GM19438 (cell line): ENCODE measurements around the gene GTPBP1.

Experiments used
- ATAC-seq: cut with Tn5 transposase; IDR thresholded peaks from one replicate; pipeline ENCODE4 v1.9.1; 2021; ENCODE audit warnings: low read depth; ENCODE audit not compliant: unreplicated experiment

Gene GTPBP1

DNA sequence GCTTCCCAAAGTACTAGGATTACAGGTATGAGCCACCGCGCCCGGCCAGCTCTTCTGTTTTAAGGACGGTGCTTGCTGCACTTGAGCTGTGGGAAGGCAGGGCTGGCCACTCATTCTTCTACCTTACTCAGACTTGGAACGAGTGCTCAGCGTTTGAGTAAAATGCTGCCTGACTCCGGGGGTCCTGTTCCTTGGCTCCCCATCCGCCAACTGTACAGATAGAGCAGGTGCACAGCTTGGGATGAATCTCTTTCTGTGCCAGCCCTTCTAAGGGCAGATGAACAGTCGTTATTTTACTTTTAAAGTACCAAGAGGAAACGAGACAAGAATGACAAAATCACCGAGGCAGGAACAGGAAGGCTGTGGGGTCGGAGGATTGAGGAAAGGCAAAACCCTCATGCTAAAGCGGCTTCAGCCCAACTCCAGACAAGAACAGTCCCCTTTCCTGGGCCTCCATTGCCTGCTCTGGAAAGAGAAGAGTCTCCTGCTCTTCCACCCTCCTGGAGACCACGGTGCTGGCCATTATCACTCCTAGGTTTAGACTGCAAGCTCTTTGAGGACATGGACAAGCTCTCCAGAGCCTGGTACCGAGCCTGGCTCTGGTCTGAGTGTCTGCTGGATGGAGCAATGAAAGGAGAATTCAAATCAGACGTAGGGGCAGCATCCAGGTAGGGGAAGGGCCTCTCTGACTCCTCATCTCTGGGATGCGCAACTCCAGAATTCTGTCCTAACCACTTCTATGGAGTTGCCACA lies 51.1 kb downstream of the GTPBP1 start:
- ATAC-seq = no peak

DNA sequence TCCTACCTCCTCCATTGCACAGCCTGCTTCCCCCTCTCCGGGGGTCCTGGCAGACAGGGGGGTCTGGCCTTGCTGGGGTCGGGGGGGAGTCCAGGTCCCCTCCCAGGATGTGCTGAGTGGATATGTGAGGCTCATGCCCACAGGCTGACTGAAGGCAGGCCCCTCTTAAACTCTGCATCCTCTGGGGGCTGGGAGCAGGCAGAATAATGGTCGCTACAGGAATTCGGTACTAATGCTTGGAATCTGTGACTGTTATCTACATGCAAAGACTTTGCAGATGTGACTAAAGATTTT lies 51.7 kb downstream of the GTPBP1 start:
- ATAC-seq = no peak

DNA sequence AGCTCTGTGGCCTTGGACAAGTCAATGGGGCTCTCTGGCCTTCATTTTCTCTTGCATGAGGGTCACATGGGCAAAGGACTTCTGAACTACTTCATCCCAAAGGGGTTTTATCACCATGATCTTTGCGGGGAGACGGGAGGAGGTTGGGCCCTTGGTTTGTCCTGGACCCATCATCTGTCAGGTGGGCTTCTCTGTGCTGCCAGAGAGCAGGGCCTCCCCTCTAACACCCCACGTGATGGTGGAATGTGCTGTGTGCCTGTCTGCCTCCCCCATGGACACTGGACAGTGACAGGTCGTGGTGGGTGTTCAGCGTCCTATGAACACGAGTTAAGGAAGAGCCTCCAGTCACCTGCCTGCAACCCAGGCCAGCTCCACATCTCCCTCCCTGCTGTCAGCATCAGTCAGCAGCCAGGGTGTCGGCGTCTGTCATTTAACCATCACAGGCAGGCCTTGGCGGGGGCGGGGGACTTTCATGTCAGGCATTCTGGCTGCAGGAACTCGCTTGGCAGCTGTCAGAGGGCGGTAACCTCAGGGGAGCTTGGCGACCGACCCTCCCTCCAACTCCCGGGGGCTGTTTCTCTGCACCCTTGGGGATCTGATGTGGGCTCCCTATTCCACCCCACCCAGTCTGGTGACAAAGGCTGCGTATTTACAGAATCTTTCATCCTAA lies 52.7 kb downstream of the GTPBP1 start:
- ATAC-seq = no peak

DNA sequence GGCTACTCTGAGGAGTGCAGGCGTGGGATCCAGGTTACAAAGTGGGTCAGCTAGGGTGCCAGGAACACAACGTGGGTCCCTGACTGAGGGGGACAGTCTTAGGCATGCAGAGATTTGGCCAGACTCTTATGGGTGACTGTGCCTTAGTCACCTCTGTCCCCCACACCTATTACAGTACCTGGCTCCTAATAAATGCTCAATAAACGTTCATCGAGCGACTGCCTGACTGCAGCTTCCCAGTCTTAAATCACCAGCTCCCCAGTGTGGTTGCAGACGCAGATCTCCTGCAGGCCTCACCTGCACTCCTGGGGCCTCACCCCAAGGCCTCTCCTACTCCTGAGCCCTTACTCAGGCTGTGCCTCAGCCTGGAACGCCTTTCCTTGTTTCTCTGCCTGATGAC lies 53.3 kb downstream of the GTPBP1 start:
- no peak for ATAC-seq

DNA sequence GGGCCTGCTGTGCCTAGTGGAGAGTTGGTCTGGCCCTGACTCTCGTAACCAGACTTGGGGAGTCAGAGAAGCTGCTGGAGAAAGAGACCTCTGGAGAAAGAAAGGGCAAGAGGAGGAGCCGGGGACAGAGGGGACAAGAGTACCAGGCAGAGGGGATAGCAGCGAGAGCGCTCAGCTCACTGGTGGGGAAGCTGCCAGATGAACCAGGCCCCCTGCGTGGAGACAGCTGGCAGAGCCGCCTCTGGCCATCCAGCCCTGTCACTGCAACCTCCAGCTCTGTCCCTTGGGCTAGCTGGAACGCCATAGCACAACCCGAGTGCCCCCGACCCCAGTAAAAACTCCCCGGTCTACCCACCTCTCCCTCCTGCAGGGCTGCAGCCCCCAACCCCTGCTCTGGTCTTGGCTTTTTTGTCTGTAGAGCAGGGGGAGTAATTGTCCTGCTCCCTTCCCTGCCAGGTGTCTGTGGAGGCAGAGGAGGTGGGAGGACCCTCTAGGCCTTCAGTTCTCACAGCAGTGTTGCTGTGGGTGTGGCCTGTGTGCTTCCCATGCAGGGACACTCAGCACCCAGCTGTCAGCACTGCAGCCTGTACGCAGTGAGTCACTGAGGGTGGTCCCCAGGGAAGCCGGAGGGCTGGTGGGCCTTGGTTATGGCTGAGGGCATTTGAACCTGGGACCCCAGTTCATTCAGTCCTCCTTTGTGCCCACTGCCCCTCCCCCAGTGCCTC lies 54.9 kb downstream of the GTPBP1 start:
- ATAC-seq = no peak

DNA sequence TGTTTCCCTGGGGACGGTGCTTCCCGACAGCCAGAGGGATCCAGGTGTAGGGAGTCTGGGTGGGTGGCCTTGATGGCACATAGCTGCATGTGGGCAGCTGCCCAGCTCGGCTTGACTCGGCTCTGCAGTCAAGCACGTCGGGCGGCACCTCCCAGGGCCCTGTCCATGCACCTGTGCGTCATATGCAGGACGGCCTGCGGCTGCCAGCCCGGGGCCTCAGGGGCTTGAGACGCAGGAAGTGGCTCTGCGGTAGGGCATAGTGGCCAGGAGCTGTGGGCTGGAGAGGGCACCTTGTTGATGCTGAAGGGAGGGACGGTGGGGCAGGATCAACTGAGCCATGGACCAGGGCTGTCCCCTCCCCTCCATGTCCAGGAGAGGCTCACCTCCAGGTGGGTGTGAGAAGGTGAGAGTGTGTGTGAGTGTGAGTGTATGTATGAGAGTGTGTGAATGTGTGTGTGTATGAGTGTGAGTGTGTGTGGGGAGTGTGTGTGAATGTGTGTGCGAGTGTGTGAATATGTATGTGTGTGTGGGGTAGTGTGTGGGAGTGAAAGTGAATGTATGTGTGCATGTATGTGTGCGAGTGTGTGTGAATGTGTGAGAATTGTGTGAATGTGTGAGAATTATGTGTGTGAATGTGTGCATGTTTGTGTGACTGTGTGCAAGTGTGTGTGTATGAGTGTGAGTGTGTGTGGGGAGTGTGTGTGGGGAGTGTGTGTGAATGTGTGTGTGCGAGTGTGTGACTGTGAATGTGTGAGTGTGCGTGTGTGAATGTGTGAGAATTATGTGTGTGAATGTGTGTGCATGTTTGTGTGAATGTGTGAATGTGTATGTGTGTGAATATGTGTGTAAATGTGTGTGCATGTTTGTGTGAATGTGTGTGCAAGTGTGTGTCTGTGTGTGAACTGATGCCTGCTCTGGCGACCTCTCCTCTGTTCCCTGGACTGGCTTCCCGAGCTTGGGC lies 55.7 kb downstream of the GTPBP1 start:
- no peak for ATAC-seq

DNA sequence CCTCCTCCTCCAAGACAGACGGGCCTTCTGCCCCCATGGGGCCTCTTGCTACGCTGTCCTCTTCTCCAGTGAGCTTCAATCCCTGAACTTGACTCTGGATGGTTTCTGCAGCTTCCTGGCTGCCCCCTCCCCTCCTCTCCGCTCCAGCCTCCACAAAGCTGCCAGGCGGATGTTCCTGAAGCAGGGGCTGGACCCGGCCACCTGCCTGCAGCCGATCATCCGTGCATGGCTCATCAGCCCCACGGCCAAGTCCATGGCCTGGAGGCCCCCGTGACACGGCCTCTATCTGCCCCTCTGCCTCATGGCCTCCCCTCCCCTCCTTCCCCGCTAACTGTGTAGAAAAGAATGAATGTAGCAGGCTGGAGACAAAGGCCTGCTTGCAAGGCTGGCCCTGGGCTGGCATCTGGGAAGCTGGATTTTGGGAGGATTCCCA lies 56.8 kb downstream of the GTPBP1 start:
- no peak for ATAC-seq

DNA sequence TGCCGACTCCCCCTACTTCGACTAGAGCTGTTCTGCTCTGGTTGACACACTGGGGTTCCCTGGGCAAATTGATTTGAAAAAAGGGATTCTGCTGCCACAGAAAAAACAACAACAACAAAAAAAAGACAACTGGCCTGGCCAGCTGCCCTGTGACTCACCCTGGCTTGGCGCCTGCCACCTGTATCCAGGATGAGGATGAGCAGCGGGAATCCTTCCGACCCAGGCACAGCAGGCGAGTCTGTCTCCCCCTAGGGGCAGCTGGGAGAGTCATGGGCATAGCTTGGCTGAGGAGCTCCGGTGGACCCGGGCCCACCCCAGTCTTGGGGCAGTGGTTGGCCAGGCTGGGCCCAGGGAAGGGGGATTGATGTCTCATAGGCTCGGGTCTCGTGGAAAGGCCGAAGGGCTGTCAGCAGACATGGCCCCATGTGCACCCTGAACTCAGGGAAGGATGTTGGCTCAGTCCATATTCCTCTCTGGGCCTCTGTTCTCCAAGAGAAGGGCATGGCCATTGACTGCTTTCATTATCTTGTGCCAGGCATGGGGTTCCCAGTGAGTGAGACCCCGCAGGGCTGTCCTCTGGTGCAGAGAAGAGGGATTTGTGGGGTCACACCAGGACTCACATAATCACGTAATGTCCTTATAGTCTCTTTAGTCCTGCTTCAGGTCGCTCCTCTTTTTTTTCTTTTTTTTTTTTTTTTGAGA lies 60.5 kb downstream of the GTPBP1 start:
- ATAC-seq = no peak

DNA sequence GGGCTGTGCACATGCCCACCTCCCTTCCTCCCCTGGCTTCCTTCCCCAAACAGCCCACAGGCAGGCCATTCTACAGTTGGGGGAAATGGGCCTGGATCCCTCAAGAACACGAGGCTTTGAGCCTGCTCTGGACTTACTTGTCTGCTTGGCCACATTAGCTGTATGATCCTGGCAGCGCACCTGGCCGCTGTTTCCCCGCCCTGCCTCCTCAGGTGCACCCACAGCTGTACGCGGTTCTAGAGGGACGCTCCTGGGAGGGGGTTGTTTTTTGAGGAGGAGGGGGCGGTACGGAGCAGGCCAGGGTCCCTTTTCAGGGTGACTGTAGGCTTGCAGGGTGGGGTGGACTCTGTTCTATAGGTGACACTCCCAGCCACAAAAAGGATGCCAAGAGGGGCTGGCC lies 61.6 kb downstream of the GTPBP1 start:
- no peak for ATAC-seq

DNA sequence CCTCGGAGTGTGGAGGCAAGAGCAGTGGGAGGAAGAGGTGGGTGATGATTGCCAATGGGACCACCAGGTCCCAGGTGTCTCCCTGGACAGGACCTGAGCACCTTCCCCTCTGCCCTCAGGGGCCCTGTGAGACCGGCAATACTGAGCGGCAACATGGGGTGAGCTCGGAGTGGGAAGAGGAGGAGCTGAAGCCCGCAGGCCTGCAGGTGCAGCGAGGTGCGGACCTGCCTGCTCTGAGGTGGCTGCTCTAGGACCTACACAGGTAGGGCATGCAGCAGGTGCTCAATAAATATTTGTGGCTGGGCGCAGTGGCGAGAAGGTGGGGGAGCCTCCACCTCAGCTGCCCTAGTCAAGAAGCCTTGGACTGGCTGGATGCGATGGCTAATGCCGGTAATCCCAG lies 62.3 kb downstream of the GTPBP1 start:
- ATAC-seq = no peak

DNA sequence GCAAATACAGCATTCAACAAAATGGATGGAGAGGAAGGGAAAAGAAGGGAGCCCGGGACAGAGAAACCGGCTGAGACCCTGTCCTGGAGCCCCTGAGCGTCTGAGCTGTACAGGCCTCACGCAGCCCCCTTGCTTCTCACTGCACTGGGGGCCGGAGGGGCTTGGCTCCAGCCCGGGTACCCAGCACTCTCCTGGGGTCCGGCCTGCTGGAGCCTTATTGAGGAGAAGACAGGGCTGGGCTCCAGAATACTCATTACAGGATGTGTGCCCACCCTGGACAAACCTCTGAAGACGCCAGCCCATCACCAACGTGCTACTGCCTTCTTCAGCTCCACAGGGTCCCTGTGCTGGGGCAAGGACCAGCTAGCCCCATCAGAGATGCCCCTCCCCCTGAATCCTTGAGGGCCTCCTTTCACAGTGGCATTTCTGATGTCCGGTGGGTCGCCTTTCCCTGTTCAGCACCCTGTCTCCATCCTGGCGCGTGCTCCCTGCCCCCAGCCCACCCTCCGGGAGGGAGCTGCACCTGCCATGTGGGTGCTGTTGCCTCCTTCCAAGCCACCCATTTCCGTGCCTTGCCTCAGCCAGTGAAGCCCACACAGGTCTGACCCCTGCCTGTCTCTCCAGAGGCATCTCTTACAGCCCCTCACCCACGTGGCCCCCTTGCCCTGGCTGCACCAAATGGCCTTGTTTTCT lies 64.7 kb downstream of the GTPBP1 start:
- no peak for ATAC-seq

DNA sequence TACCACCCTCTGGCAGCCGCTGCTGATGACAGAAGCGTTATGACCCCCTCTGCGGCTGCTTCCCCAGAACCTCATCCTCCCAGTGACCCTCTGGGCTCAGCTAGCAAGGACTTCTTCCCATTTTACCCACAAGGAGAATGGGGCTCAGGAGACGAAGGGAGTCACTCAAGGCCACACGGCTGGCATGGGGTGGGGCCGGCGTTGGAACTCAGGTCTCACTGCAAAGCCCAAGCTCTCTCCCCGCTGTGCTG lies 66.8 kb downstream of the GTPBP1 start:
- no peak for ATAC-seq

DNA sequence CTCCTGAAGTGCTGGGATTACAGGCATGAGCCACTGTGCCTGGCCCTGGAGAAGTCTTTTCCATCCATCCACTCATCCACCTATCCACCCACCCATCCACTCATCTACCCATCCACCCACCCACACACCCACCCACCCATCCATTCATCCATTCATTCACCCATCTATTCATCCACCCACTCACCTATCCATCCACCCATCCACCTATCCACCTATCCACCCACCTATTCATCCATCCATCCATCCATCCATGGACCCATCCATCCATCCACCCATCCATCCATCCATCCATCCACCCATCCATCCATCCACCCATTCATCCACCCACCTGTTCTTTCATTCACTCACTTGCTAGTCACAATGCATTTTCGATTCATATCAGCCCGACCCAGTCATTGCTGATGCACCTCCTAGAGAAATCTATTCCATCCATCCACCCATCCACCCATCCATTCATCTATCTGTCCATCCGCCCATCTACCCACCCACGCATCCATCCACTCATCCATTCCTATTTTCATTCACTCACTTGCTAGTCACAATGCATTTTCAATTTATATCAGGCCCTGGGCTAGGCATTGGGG lies 67.7 kb downstream of the GTPBP1 start:
- no peak for ATAC-seq

DNA sequence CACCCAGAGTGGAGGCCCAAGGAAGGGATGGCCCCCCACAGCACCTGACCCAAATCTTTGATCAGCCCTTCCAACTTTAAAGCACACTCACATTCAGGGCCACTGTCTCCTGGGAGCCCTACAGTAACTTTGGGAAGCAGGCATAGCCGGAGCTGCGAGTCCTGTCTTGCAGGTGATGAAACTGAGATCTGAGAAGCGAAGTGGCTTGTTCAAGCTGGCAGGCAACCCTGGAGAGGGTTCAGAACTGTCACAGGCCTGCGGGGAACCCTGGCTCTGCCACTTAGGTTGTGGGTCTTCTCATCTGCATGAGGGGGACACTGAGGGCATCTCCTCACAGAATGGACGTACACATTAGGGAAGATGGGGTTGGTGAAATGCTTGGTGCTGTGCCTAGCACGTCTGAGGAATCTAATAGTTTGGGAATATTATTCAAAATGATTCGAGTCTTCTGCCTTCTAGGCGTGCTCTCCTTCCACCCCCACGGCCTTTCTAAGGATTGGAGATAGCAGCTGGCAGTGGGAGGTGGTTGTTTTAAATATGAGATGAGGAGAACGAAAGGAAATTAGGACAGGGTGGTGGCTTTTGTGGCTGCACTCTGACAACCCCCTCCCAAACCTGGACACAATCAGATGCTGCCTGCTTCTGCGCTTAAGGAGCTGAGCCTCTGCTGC lies 68.9 kb downstream of the GTPBP1 start:
- no peak for ATAC-seq

DNA sequence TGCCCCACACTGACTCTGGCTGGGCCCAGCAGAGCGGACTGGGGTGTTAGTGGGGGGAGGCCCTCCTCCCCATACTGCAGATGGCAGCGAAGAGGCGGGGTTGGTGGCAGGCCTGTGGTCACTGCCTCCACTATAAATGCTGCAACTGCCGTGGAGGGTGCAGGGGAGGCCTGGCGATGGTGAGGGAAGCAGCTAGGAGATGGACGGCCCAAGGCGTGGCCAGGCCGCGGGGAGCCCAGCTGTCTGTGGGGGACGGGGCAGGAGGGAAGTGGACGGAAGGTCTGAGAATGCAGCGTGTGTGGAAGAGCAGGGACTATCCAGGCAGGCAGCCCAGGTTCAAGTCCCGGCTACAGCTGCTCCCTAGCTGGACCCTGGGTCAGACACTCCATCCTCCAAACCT lies 69.9 kb downstream of the GTPBP1 start:
- ATAC-seq = no peak

DNA sequence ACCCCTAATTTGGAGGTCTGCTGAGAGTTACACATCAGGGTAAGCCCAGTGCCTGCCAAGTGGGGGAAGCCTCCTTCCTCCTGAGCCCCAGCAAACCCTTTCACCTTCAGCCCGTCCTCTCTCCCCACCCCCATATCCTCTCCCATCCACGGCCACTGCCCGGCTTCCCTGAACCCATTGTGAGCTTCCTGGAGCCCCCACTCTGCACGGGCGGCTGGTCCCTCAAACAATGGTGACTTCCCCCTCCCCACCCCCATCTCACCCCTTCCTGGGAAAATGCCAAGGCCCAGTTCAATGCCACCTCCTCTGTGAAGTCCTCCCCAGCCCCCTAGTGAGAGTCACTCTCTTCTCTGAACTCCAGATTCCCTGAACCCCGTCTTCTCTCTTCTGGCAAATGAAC lies 70.3 kb downstream of the GTPBP1 start:
- no peak for ATAC-seq

DNA sequence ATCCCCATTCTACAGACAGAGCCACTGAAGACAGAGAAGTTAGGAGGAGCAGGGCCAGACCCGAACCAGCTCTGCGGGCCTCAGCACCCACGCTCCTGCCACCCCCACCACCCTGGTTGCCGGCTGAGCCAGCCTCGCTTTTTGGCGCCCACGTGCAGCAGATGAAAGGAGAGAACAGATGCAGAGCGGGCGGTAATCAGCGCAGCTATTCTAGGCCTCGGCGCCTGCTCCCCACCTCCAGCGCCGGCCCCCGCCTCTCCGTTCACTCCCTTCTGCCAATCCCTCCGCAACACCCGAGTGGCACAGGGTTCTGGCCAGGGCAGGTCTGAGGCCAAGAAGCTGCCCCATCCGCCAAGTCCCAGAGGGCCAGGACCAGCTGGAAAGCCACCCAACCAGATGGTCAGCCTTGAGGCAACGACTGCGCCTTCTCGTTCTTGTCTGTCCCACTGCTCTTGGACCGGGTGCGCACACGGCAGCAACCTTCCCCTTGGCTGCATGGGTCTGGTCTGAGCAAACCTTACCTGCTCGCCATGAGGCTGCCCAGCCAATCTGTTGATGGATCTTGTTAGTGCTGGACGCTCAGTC lies 71.4 kb downstream of the GTPBP1 start:
- ATAC-seq = no peak

DNA sequence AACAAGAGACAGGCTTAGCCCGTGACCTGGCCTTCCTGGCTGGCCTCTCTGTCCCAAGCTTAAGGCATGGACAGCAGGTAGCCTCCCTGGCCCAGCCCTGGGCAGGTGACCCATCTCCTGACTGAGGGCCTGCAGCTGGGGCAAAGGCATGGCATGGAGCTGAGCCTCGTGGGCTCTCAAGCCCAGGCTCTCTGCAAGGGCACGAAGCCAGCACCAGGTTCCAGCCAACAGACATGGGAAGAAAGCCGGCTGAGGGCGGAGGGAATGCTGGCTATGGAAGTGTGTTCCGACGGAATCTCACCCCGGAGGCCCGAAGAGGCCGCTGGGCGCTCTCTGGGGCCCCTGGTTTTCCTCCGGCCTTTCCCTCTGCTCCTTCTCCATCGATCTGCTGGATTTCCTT lies 75.3 kb downstream of the GTPBP1 start:
- no peak for ATAC-seq
